Right atrium auricular region (tissue), 2 donors: ENCODE measurements around the gene WDPCP. TPM values are rescaled to one million over a fixed set of nuclear protein-coding genes. Genes with fewer than 3 reads are reported as not detected.
"Not testable (repeated sequence)": the region's sequence is repeated elsewhere in the genome, so short reads cannot be mapped to it uniquely, and the experiment has no call there.

Experiments used
- DNase-seq: peaks from one replicate; pipeline ENCODE4 v3.0.0-alpha.2; 2019; ENCODE audit warnings: low spot score
- H3K27ac ChIP-seq, 2 donors: fragments of 200-600 bp; sonication (generic); 1 replicate in 1 of 2; 2 replicates in 1 of 2; pipeline ENCODE4 v1.5.1; 2016 to 2019
- H3K27me3 ChIP-seq, 2 donors: fragments of 200-600 bp; sonication (generic); one replicate each; pipeline versions ENCODE4 v1.5.1 to v1.6.0; 2017 to 2019
- H3K36me3 ChIP-seq: fragments of 200-600 bp; sonication (generic); one replicate; pipeline ENCODE4 v1.5.1; 2016
- H3K4me1 ChIP-seq, 2 donors: fragments of 200-600 bp; sonication (generic); one replicate each; pipeline versions ENCODE4 v1.5.1 to v1.6.0; 2017 to 2019
- H3K4me3 ChIP-seq, 2 donors: fragments of 200-600 bp; sonication (generic); 1 replicate in 1 of 2; 2 replicates in 1 of 2; pipeline ENCODE4 v1.5.1; 2017 to 2019; ENCODE audit warnings: mild to moderate bottlenecking in 1 of 2, moderate library complexity in 1 of 2
- H3K9me3 ChIP-seq, 2 donors: fragments of 200-600 bp; sonication (generic); one replicate each; pipeline ENCODE4 v1.5.1; 2019
- CTCF ChIP-seq, 2 donors: fragments of 200-600 bp; sonication (generic); IDR thresholded peaks; one replicate each; pipeline ENCODE4 v1.5.1; 2019; ENCODE audit warnings: antibody characterized with exemption in 2 of 2
- total RNA-seq, 2 donors: library from RNA; depleted of rRNA; stranded (reverse); fragments of >200 nt; gene quantifications; one replicate each; pipeline ENCODE4 v1.1.0, GENCODE V29; 2016

The WDPCP gene
- total RNA-seq, 2 donors from 2014 or later = 8.7 to 12.6 TPM

GRCh38 chr2:63159262-63159661 is 429.0 kb downstream of the WDPCP start:
- no peak overlapping the region for H3K4me3 ChIP-seq

GRCh38 chr2:63136683-63137082 is 451.6 kb downstream of the WDPCP start:
- H3K27ac ChIP-seq, DNase-seq, H3K4me1 ChIP-seq, H3K36me3 ChIP-seq, H3K4me3 ChIP-seq, H3K27me3 ChIP-seq: not testable (repeated sequence)
- H3K9me3 ChIP-seq = peaks cover 0 to 36% of the 10 kb centered on the region in 2 donors

More at GRCh38 chr2:63159262-63159661, 429.0 kb downstream of the WDPCP start:
- H3K36me3 ChIP-seq = no peaks in the 10 kb centered on the region
- TF ChIP-seq CTCF (IDR thresholded peaks at IDR 0.05) = no peak
- DNase-seq = no peak
- no peak overlapping the region for H3K27ac ChIP-seq
- H3K4me1 ChIP-seq = no peaks in the 10 kb centered on the region
- H3K9me3 ChIP-seq = no peaks in the 10 kb centered on the region
- H3K27me3 ChIP-seq = no peaks in the 10 kb centered on the region

- no peak for TF ChIP-seq CTCF (IDR thresholded peaks at IDR 0.05)
- Histone ChIP-seq H3K27ac (no peak overlapping the region), H3K36me3 (no peaks in the 10 kb centered on the region), H3K4me1 (no peaks in the 10 kb centered on the region), H3K9me3 (peaks cover 0 to 22% of the 10 kb centered on the region in 2 donors), H3K4me3 (no peak overlapping the region), H3K27me3 (no peaks in the 10 kb centered on the region)
- no peak for DNase-seq
Measured at GRCh38 chr2:63132020-63132419, 456.3 kb downstream of the WDPCP start.

GRCh38 chr2:63131196-63131595 is 457.1 kb downstream of the WDPCP start:
- H3K9me3 ChIP-seq = peaks cover 0 to 17% of the 10 kb centered on the region in 2 donors
- DNase-seq = no peak
- no peaks in the 10 kb centered on the region for H3K4me1 ChIP-seq
- TF ChIP-seq CTCF (IDR thresholded peaks at IDR 0.05) = no peak
- H3K27ac ChIP-seq = no peak overlapping the region
- no peak overlapping the region for H3K4me3 ChIP-seq
- H3K27me3 ChIP-seq = no peaks in the 10 kb centered on the region
- H3K36me3 ChIP-seq = no peaks in the 10 kb centered on the region

GRCh38 chr2:63127594-63127993 is 460.7 kb downstream of the WDPCP start:
- DNase-seq = no peak
- H3K36me3 ChIP-seq = no peaks in the 10 kb centered on the region
- no peak overlapping the region for H3K27ac ChIP-seq
- H3K4me3 ChIP-seq = no peak overlapping the region
- H3K9me3 ChIP-seq = peaks cover 0 to 6% of the 10 kb centered on the region in 2 donors
- H3K27me3 ChIP-seq = no peaks in the 10 kb centered on the region
- H3K4me1 ChIP-seq = no peaks in the 10 kb centered on the region
- TF ChIP-seq CTCF (IDR thresholded peaks at IDR 0.05) = no peak

GRCh38 chr2:63124850-63125249 is 463.4 kb downstream of the WDPCP start:
- no peak overlapping the region for H3K27ac ChIP-seq
- H3K36me3 ChIP-seq = no peaks in the 10 kb centered on the region
- H3K27me3 ChIP-seq = no peaks in the 10 kb centered on the region
- no peaks in the 10 kb centered on the region for H3K9me3 ChIP-seq
- no peaks in the 10 kb centered on the region for H3K4me1 ChIP-seq
- no peak for DNase-seq
- TF ChIP-seq CTCF (IDR thresholded peaks at IDR 0.05) = no peak
- H3K4me3 ChIP-seq = no peak overlapping the region
